Adrenal gland (tissue), 19 donors: Measurements from ENCODE around the gene RIPOR3. TPM values are rescaled to one million over a fixed set of nuclear protein-coding genes. Genes with fewer than 3 reads are reported as not detected.
A peak's percentile ranks its signal among the peaks of the same experiment; 100 is the strongest.

Experiments
- DNase-seq, 7 donors: peaks; one replicate each; pipeline ENCODE4 v3.0.0-alpha.2; 2019 to 2020
- H3K27ac ChIP-seq, 5 donors: fragments of 200-600 bp; sonication (generic) in 4 of 5; 1 replicate in 3 of 5; 2 replicates in 2 of 5; pipeline versions ENCODE4 v1.5.1 to v1.8.0; 2016 to 2020; ENCODE audit warnings: mild to moderate bottlenecking in 1 of 5
- H3K27me3 ChIP-seq: fragments of 200-600 bp; 2 replicates; pipeline ENCODE4 v1.8.0; 2021
- H3K36me3 ChIP-seq, 2 donors: fragments of 200-600 bp; replicated peaks in 1 of 2; 1 replicate in 1 of 2; 2 replicates in 1 of 2; pipeline versions ENCODE4 v1.5.1 to v1.8.0; 2018 to 2022
- H3K4me1 ChIP-seq, 2 donors: fragments of 200-600 bp; replicated peaks in 1 of 2; 1 replicate in 1 of 2; 2 replicates in 1 of 2; pipeline versions ENCODE4 v1.5.1 to v1.8.0; 2018 to 2021
- H3K4me3 ChIP-seq, 4 donors: fragments of 200-600 bp; sonication (generic) in 3 of 4; one replicate each; pipeline ENCODE4 v1.5.1; 2016 to 2018
- H3K9me3 ChIP-seq, 3 donors: fragments of 200-600 bp; sonication (generic) in 1 of 3; replicated peaks in 1 of 3; 1 replicate in 2 of 3; 2 replicates in 1 of 3; pipeline versions ENCODE4 v1.5.1 to v1.8.0; 2016 to 2021
- CTCF ChIP-seq, 6 experiments: fragments of 450-650 bp in 4 of 6; fragments of 200-600 bp in 2 of 6; sonication (generic) in 1 of 6; IDR thresholded peaks; 1 replicate in 5 of 6; 2 replicates in 1 of 6; pipeline versions ENCODE4 v1.5.1 to v1.8.0; 2016 to 2021; ENCODE audit warnings: antibody characterized with exemption in 6 of 6, mild to moderate bottlenecking in 2 of 6, moderate library complexity in 1 of 6
- POLR2A ChIP-seq, 2 donors: fragments of 450-650 bp; IDR thresholded peaks; one replicate each; pipeline ENCODE4 v1.6.1; 2017; ENCODE audit warnings: antibody characterized with exemption in 2 of 2, mild to moderate bottlenecking in 2 of 2, moderate library complexity in 1 of 2
- WGBS, 4 donors: extraction: QIAGEN DNeasy Blood & Tissue Kit in 2 of 4; methylation state at CpG; one replicate each; pipeline versions ENCODE4 v1.1.5 to v1.1.7; 2013 to 2017; 5-methylcytosine and 5-hydroxymethylcytosine counted together
- intact Hi-C, 2 donors: fragments of 100-400 bp; cut with DNase I; formaldehyde crosslinking; loops; one replicate each; pipeline versions ENCODE4 v1.14.1 to v1.15.0; 2022 to 2023
- long read RNA-seq, 10 donors: library from polyadenylated mRNA in 3 of 10; unstranded in 2 of 10; stranded (forward) in 1 of 10; transcript quantifications; one replicate each; pipeline ENCODE4 v2.0.0 and lab custom pipeline, GENCODE V29; 2021 to 2026
- polyA plus RNA-seq, 3 donors: library from polyadenylated mRNA; stranded (reverse); fragments of 200-250 nt in 2 of 3; fragments of 350-450 nt in 1 of 3; fragmentation: Illumina TruSeq in 1 of 3; extraction: RNeasy Lipid Tissue Mini Kit (QIAGEN cat#74804) in 1 of 3; gene quantifications; one replicate each; pipeline ENCODE4 v1.2.3, GENCODE V29; 2013 to 2014
- total RNA-seq, 9 donors: library from RNA; depleted of rRNA in 4 of 9; stranded (reverse); fragments of >200 nt in 4 of 9; fragments of 120-200 nt in 1 of 9; fragmentation: NEBNext Ultra II Directional in 1 of 9; extraction: Animal tissue kit (Norgen Biotek cat#: 25700) in 1 of 9; gene quantifications; one replicate each; pipeline versions ENCODE4 v1.1.0 to v1.2.4, GENCODE V29; 2013 to 2023
- donor health status: healthy with polysubstance abuse.
- donor health status: Bipolar disorder and iron deficiency.
- donor health status: DM: yes; HTN: yes; CAD: no.
- donor health status: DM: no; HTN: no; CAD: no.
- donor health status: DM: no; HTN: no; CAD: no.
- donor health status: DM: yes; HTN: yes; CAD: no.

Gene RIPOR3
- total RNA-seq (10 to 100 TPM in 8 of 9 donors, 1 to 10 TPM in 1; 5.8 to 69.9 (median 23.4) TPM), polyA plus RNA-seq (100 to 1,000 TPM in 1 of 3 donors, 10 to 100 TPM in 1, 1 to 10 TPM in 1; 3.4 to 135 (median 37.7) TPM)
- long read RNA-seq, donor 1: 0 reads
- long read RNA-seq, donor 2: 0 reads
- long read RNA-seq, donor 3: 0 reads
- long read RNA-seq, donor 4, partial matches to known transcripts: 1 of 3 reads
- long read RNA-seq, donor 4, other reads (novel, unspliced or antisense): 2 of 3 reads
- long read RNA-seq, donor 5, full-length matches to known transcripts: 13 of 56 reads
- long read RNA-seq, donor 5, partial matches to known transcripts: 6 of 56 reads
- long read RNA-seq, donor 5, other reads (novel, unspliced or antisense): 37 of 56 reads
- long read RNA-seq, donor 6, full-length matches to known transcripts: 2 of 5 reads
- long read RNA-seq, donor 6, partial matches to known transcripts: 2 of 5 reads
- long read RNA-seq, donor 6, other reads (novel, unspliced or antisense): 1 of 5 reads
- long read RNA-seq, donor 7: 0 reads
- long read RNA-seq, donor 8: 0 reads
- long read RNA-seq, donor 9: 0 reads
- long read RNA-seq, donor 10, full-length matches to known transcripts: 1 of 1 reads
- long read RNA-seq, donor 10, partial matches to known transcripts: 0 of 1 reads
- long read RNA-seq, donor 10, other reads (novel, unspliced or antisense): 0 of 1 reads

GRCh38 chr20:50690650-50691572, at the start of gene RIPOR3:
RIPOR3 (minus strand) TSS chr20:50691542; CDS start chr20:50691128, 414 bp downstream.
- Histone ChIP-seq H3K27me3 (peaks cover 5% of the 10 kb centered on the region), H3K4me3 (peak within 1 kb of the TSS in 1 of 4 donors; percentile 50), H3K27ac (peak within 1 kb of the TSS in 4 of 5 donors; percentile 46 to 88 (median 55)), H3K4me1 (peaks cover 0 to 5% of the 10 kb centered on the region in 2 donors), H3K36me3 (no peaks in the 10 kb centered on the region), H3K9me3 (no peaks in the 10 kb centered on the region)
- no peak for DNase-seq
- intact Hi-C loops: no loop called here
- WGBS, 4 donors: 38 to 53% (median 44%) methylated on average over 9 to 42 of the region's 42 CpGs
- TF ChIP-seq POLR2A (IDR thresholded peaks at IDR 0.05) (no peak), CTCF (IDR thresholded peaks at IDR 0.05) (no peak)

- intact Hi-C loops: no loop called here
- WGBS, 4 donors: 88 to 90% (median 89%) methylated on average over 4 of the region's 4 CpGs
- no peak for TF ChIP-seq CTCF (IDR thresholded peaks at IDR 0.05)
- no peak for TF ChIP-seq POLR2A (IDR thresholded peaks at IDR 0.05)
Observed at GRCh38 chr20:50737352-50737751, 46.0 kb upstream of the RIPOR3 start.

GRCh38 chr20:50735813-50736212, 44.5 kb upstream of the RIPOR3 start:
- intact Hi-C loops: no loop called here
- no peaks in the 10 kb centered on the region for H3K36me3 ChIP-seq
- no peaks in the 10 kb centered on the region for H3K27me3 ChIP-seq
- TF ChIP-seq CTCF (IDR thresholded peaks at IDR 0.05): no peak
- no peak for TF ChIP-seq POLR2A (IDR thresholded peaks at IDR 0.05)
- H3K9me3 ChIP-seq: no peaks in the 10 kb centered on the region
- no peak overlapping the region for H3K27ac ChIP-seq
- no peak overlapping the region for H3K4me3 ChIP-seq
- DNase-seq: no peak
- H3K4me1 ChIP-seq: peaks cover 8 to 18% of the 10 kb centered on the region in 2 donors

More at GRCh38 chr20:50737352-50737751, 46.0 kb upstream of the RIPOR3 start:
- Histone ChIP-seq H3K36me3 (no peaks in the 10 kb centered on the region), H3K4me3 (no peak overlapping the region), H3K9me3 (no peaks in the 10 kb centered on the region), H3K27me3 (no peaks in the 10 kb centered on the region), H3K4me1 (peaks cover 2 to 11% of the 10 kb centered on the region in 2 donors), H3K27ac (no peak overlapping the region)
- no peak for DNase-seq
